Measurements from ENCODE around the gene PTGR3. TPM values are rescaled to one million over a fixed set of nuclear protein-coding genes. Genes with fewer than 3 reads are reported as not detected.

The PTGR3 gene
- total RNA-seq, 5 donors from 2014 or later (not counting 1 experiment from before 2014, with no cell fraction given), result 32.8 to 44.1 (median 36.5) TPM

DNA sequence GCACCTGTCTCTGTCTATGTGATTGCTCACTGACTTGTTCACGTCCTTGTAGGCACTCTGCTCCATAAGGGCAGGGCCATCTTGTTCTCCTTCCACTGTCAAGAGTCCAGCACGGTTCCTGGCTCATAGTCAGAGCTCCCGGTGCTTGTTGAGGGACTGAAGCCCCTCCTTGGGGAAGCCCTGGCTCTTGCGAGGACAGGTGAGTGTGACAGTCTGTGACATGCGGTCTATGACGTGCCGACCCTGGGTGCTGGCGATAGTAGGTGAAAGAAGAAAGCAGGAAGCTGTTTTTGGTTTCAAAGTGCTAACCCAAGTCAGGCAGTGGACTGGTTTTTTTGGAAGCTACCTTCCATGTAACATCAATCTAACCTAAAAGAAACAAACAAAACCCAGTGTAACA is 20.5 kb upstream of the PTGR3 start:
- Mint-ChIP-seq H3K27me3 (no peaks in the 10 kb centered on the region), H3K9me3 (no peaks in the 10 kb centered on the region), H3K27ac (peak overlapping the region in 1 of 2 donors; percentile 17), H3K4me1 (peaks cover 60 to 77% (median 75%) of the 10 kb centered on the region in 3 donors), H3K4me3 (no peak overlapping the region), H3K36me3 (peaks cover 10% of the 10 kb centered on the region)
- H3K27me3 ChIP-seq (replicated peaks in 1 of 2; ENCODE audit: control insufficient read depth in 2 of 2, extremely low read depth in 1 of 2, insufficient read depth in 2 of 2, low read length in 1 of 2), result no peaks in the 10 kb centered on the region
- ChIA-PET POLR2A (interaction anchor here in 1 of 2 donors (0.6 kb wide), 1 partner anchor 22 kb away, joined by 3 read pairs; no protein-coding TSS in a partner anchor), CTCF (interaction anchor here in 1 of 2 donors (1.0 to 1.3 kb wide), 2 partner anchors 13 to 19 kb away, joined by 3 to 6 read pairs; partner anchors contain the start of gene TSHZ1)
- ATAC-seq (replicated peaks in 1 of 4) (no peak), DNase-seq (peak in 1 of 35 experiments; percentile 44)
- H3K9me3 ChIP-seq, result no peaks in the 10 kb centered on the region
- H3K4me1 ChIP-seq (ENCODE audit: control insufficient read depth in 1 of 2, extremely low read depth in 1 of 2, insufficient read depth in 2 of 2, low read length in 2 of 2), result peaks cover 14 to 32% of the 10 kb centered on the region in 2 experiments
- no peak overlapping the region for H3K27ac ChIP-seq (ENCODE audit: low read length)
- no peak overlapping the region for H3K4me3 ChIP-seq (ENCODE audit: control insufficient read depth in 1 of 2, extremely low read depth in 1 of 2, low read length in 1 of 2)
- WGBS (ENCODE audit: insufficient coverage), result 82% methylated on average over 3 of the region's 8 CpGs
- H3K36me3 ChIP-seq (ENCODE audit: control insufficient read depth in 2 of 2, extremely low read depth in 1 of 2, insufficient read depth in 1 of 2, low read length in 1 of 2), result peaks cover 0 to 3% of the 10 kb centered on the region in 2 donors

DNA sequence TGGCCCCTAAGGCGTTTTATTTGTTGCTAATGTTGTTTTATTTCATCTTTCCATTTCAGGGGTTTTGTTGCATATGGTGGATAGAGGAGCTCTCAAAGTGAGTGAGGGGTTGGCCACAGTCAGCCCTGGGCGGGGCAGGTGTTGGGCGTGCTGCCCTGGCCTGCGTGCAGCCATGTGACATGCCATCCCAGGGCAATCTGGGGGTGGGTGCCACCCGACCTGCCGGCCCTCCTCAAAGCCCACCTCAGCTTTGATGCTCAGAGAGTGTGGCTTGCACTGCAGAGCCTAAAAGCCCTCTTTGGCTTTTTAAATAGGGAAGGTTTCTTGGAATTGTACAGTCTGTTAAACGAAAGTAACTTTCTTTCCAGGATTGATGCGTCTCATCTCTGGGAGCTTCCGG is 20.0 kb upstream of the PTGR3 start:
- Mint-ChIP-seq H3K36me3 (peaks cover 10% of the 10 kb centered on the region), H3K9me3 (no peaks in the 10 kb centered on the region), H3K27me3 (no peaks in the 10 kb centered on the region), H3K4me1 (peaks cover 60 to 78% (median 77%) of the 10 kb centered on the region in 3 donors), H3K27ac (no peak overlapping the region), H3K4me3 (no peak overlapping the region)
- no peak overlapping the region for H3K27ac ChIP-seq (ENCODE audit: low read length)
- 92% methylated on average over 6 of the region's 9 CpGs for WGBS (ENCODE audit: insufficient coverage)
- ChIA-PET CTCF (interaction anchor here in 1 of 2 donors (0.7 kb wide), 1 partner anchor 17 kb away, joined by 3 read pairs; no protein-coding TSS in a partner anchor), POLR2A (interaction anchor here in 1 of 2 donors (0.6 kb wide), 1 partner anchor 22 kb away, joined by 3 read pairs; no protein-coding TSS in a partner anchor)
- ATAC-seq (replicated peaks in 1 of 4) (no peak), DNase-seq (no peak)
- H3K4me3 ChIP-seq (ENCODE audit: control insufficient read depth in 1 of 2, extremely low read depth in 1 of 2, low read length in 1 of 2), result no peak overlapping the region
- H3K4me1 ChIP-seq (ENCODE audit: control insufficient read depth in 1 of 2, extremely low read depth in 1 of 2, insufficient read depth in 2 of 2, low read length in 2 of 2), result peaks cover 14 to 32% of the 10 kb centered on the region in 2 experiments
- H3K36me3 ChIP-seq (ENCODE audit: control insufficient read depth in 2 of 2, extremely low read depth in 1 of 2, insufficient read depth in 1 of 2, low read length in 1 of 2), result peaks cover 0 to 3% of the 10 kb centered on the region in 2 donors
- no peaks in the 10 kb centered on the region for H3K27me3 ChIP-seq (replicated peaks in 1 of 2; ENCODE audit: control insufficient read depth in 2 of 2, extremely low read depth in 1 of 2, insufficient read depth in 2 of 2, low read length in 1 of 2)
- H3K9me3 ChIP-seq, result no peaks in the 10 kb centered on the region

DNA sequence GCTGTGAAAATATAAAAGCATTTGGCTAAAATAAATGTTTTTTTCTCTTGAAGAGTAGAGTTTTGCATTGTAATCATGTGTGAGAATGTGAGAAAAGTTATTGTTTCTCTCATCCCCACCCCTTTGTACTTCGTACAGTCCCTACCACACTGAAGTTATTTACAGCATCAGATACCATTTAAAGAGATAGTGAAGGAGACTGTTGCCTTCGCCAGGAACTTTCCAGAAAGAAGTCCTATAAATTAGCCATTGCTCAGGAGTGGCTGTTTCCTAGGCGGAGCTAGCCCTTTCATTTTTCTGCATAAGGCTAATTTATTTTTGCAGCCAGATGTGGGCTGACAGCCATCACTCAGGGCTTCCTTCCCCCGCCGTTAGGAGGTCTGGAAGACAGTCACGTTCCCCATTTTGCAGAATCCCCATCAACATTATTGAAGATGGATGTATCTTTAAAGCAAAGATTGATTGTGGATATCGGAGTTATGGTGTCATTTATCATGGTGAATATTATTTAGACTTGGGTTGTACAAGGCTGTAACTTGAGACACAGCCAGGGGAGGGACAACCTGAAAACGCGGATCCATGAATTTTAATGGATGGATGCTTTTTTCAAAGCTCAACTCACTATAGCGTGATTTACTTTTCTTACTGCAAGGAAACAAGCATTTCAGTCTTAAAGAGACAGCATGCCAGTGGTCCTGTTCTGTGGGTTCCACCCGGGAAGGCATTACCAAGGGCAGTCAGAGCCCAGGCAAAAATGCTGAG is 18.8 kb upstream of the PTGR3 start:
- peaks cover 70 to 79% (median 77%) of the 10 kb centered on the region in 3 donors for H3K4me1 Mint-ChIP-seq
- peak overlapping the region in 1 of 3 donors; percentile 61 for H3K4me3 Mint-ChIP-seq
- Histone ChIP-seq H3K4me1 (ENCODE audit: control insufficient read depth in 1 of 2, extremely low read depth in 1 of 2, insufficient read depth in 2 of 2, low read length in 2 of 2) (peaks cover 16 to 34% of the 10 kb centered on the region in 2 experiments), H3K4me3 (ENCODE audit: control insufficient read depth in 1 of 2, extremely low read depth in 1 of 2, low read length in 1 of 2) (no peak overlapping the region), H3K27ac (ENCODE audit: low read length) (no peak overlapping the region), H3K9me3 (no peaks in the 10 kb centered on the region), H3K36me3 (ENCODE audit: control insufficient read depth in 2 of 2, extremely low read depth in 1 of 2, insufficient read depth in 1 of 2, low read length in 1 of 2) (peaks cover 0 to 3% of the 10 kb centered on the region in 2 donors), H3K27me3 (replicated peaks in 1 of 2; ENCODE audit: control insufficient read depth in 2 of 2, extremely low read depth in 1 of 2, insufficient read depth in 2 of 2, low read length in 1 of 2) (no peaks in the 10 kb centered on the region)
- no peaks in the 10 kb centered on the region for H3K9me3 Mint-ChIP-seq
- H3K27me3 Mint-ChIP-seq, result no peaks in the 10 kb centered on the region
- H3K27ac Mint-ChIP-seq, result peak overlapping the region; percentile 19 to 36
- WGBS (ENCODE audit: insufficient coverage), result 94% methylated on average over 5 of the region's 11 CpGs
- ATAC-seq (replicated peaks in 1 of 4) (no peak), DNase-seq (no peak)
- peaks cover 10% of the 10 kb centered on the region for H3K36me3 Mint-ChIP-seq
- ChIA-PET CTCF (no interaction called here), POLR2A (no interaction called here)

DNA sequence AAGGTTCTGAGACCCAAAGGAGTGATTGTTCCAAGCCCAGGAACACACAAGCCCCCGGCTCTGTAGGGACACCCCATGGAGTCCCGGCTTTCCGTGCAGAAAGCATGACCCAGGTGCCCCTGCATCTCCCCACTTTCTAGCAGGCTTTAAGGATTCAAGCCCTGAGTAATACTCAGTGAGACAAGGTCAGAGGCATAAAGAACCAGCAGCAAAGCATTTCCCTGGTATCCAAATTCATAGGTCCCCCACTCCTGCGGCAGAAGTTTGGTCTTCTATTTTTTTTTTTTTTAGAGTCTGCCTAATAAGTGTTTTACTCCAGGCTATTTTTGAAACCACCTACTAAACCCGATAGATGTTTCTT is 18.0 kb upstream of the PTGR3 start:
- DNase-seq, result no peak
- Histone ChIP-seq H3K4me3 (ENCODE audit: control insufficient read depth in 1 of 2, extremely low read depth in 1 of 2, low read length in 1 of 2) (peak overlapping the region in 1 of 2 donors; percentile 15), H3K36me3 (ENCODE audit: control insufficient read depth in 2 of 2, extremely low read depth in 1 of 2, insufficient read depth in 1 of 2, low read length in 1 of 2) (peaks cover 0 to 3% of the 10 kb centered on the region in 2 donors), H3K27ac (ENCODE audit: low read length) (no peak overlapping the region), H3K4me1 (ENCODE audit: control insufficient read depth in 1 of 2, extremely low read depth in 1 of 2, insufficient read depth in 2 of 2, low read length in 2 of 2) (peaks cover 16 to 34% of the 10 kb centered on the region in 2 experiments), H3K9me3 (no peaks in the 10 kb centered on the region), H3K27me3 (replicated peaks in 1 of 2; ENCODE audit: control insufficient read depth in 2 of 2, extremely low read depth in 1 of 2, insufficient read depth in 2 of 2, low read length in 1 of 2) (no peaks in the 10 kb centered on the region)
- Mint-ChIP-seq H3K4me3 (peak overlapping the region; percentile 32 to 61 (median 53)), H3K9me3 (no peaks in the 10 kb centered on the region), H3K4me1 (peaks cover 74 to 82% (median 79%) of the 10 kb centered on the region in 3 donors), H3K27ac (peak overlapping the region; percentile 19 to 84), H3K36me3 (peaks cover 10% of the 10 kb centered on the region), H3K27me3 (no peaks in the 10 kb centered on the region)
- ChIA-PET POLR2A (no interaction called here), CTCF (no interaction called here)
- no peak for ATAC-seq (replicated peaks in 1 of 4)
- 100% methylated on average over 2 of the region's 5 CpGs for WGBS (ENCODE audit: insufficient coverage)

DNA sequence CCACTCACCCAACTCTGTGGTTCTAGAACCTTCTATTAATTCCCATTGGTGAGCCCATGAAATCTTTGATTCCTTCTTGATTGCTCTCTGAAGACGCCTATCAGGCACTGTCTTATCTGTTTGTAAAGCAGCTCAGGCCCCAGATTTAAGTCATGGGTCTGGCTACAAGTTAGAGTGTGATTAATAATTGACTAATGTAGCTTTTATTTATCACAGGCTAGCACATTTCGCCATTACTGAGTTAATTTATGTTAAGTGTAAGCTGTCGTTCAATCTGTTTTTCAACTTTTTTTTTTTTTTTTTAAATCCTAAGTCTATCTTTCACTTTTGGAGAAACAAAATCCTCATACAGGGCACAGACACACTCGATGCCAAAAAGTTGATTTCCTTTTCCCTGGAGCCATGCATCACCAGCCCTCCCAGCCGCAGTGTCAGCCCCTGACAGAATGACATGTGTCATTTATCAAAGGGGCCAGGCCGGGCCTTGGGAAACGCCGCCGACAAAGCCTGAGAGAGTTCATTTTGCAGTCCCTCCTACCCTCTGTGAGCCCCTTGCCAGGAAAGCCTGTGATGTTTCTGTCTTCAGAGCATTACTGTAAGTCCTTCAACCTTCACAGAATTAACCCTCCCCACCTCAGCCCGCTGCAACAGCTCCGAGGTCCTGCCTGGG is 17.5 kb upstream of the PTGR3 start:
- H3K4me1 Mint-ChIP-seq, result peaks cover 79 to 86% (median 84%) of the 10 kb centered on the region in 3 donors
- peak overlapping the region in 1 of 2 donors; percentile 15 for H3K4me3 ChIP-seq (ENCODE audit: control insufficient read depth in 1 of 2, extremely low read depth in 1 of 2, low read length in 1 of 2)
- no peak for DNase-seq
- H3K9me3 ChIP-seq, result no peaks in the 10 kb centered on the region
- H3K27me3 ChIP-seq (replicated peaks in 1 of 2; ENCODE audit: control insufficient read depth in 2 of 2, extremely low read depth in 1 of 2, insufficient read depth in 2 of 2, low read length in 1 of 2), result no peaks in the 10 kb centered on the region
- peaks cover 18 to 34% of the 10 kb centered on the region in 2 experiments for H3K4me1 ChIP-seq (ENCODE audit: control insufficient read depth in 1 of 2, extremely low read depth in 1 of 2, insufficient read depth in 2 of 2, low read length in 2 of 2)
- H3K4me3 Mint-ChIP-seq, result peak overlapping the region; percentile 32 to 61 (median 53)
- peaks cover 0 to 3% of the 10 kb centered on the region in 2 donors for H3K36me3 ChIP-seq (ENCODE audit: control insufficient read depth in 2 of 2, extremely low read depth in 1 of 2, insufficient read depth in 1 of 2, low read length in 1 of 2)
- ChIA-PET POLR2A (interaction anchor here in 1 of 2 donors (0.6 kb wide), 1 partner anchor 14 kb away, joined by 3 read pairs; no protein-coding TSS in a partner anchor), CTCF (interaction anchor here (0.6 kb wide), 2 partner anchors 20 to 39 kb away, joined by 3 read pairs; no protein-coding TSS in a partner anchor)
- peak in 2 of 4 experiments; percentile 29 to 44 for ATAC-seq (replicated peaks in 1 of 4)
- 69% methylated on average over 4 of the region's 11 CpGs for WGBS (ENCODE audit: insufficient coverage)
- no peak overlapping the region for H3K27ac ChIP-seq (ENCODE audit: low read length)
- peak overlapping the region; percentile 19 to 84 for H3K27ac Mint-ChIP-seq
- H3K27me3 Mint-ChIP-seq, result no peaks in the 10 kb centered on the region
- no peaks in the 10 kb centered on the region for H3K9me3 Mint-ChIP-seq
- H3K36me3 Mint-ChIP-seq, result peaks cover 10% of the 10 kb centered on the region

DNA sequence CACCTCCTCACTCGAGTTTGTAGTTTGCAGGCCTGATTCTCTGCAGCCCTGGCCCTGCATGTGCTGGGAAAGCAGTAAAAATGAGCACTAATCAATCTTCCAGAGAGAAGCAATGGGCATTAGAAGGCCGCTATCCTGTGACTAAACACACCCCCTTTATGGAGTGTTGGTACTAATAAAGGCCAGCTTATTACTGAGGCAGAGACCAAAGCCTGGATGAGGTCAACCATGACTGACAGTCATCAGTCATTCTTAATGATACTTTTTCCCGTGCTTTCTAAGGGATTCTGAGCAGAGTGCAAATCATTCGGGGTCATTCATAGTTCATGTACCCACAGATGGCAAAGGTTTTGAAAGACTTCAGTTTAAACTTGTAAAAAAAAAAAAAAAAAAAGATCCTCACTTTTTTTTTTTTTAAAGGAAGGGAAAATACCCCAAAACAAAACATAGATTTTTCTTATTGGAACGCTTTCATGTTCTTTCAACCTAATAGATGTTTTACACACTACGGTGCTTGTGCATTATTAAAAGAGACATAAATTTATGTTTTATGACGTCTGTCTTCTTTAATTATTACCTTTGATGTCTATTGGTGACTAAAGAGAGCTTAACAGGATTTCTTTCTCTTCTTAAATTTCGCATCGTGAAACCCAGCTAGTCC is 14.9 kb upstream of the PTGR3 start:
- no peak for ATAC-seq (replicated peaks in 1 of 4)
- no peak overlapping the region for H3K27ac ChIP-seq (ENCODE audit: low read length)
- H3K27me3 Mint-ChIP-seq, result no peaks in the 10 kb centered on the region
- no peak overlapping the region for H3K4me3 ChIP-seq (ENCODE audit: control insufficient read depth in 1 of 2, extremely low read depth in 1 of 2, low read length in 1 of 2)
- ChIA-PET CTCF (interaction anchor here in 1 of 2 donors (0.7 kb wide), 1 partner anchor 592 kb away, joined by 4 read pairs; no protein-coding TSS in a partner anchor), POLR2A (no interaction called here)
- peaks cover 82 to 91% (median 84%) of the 10 kb centered on the region in 3 donors for H3K4me1 Mint-ChIP-seq
- peak overlapping the region in 1 of 2 donors; percentile 55 for H3K27ac Mint-ChIP-seq
- H3K9me3 ChIP-seq, result no peaks in the 10 kb centered on the region
- WGBS (ENCODE audit: insufficient coverage), result no CpG with 5 or more reads among the region's 9 CpGs
- H3K36me3 Mint-ChIP-seq, result no peaks in the 10 kb centered on the region
- H3K36me3 ChIP-seq (ENCODE audit: control insufficient read depth in 2 of 2, extremely low read depth in 1 of 2, insufficient read depth in 1 of 2, low read length in 1 of 2), result no peaks in the 10 kb centered on the region
- H3K4me1 ChIP-seq (ENCODE audit: control insufficient read depth in 1 of 2, extremely low read depth in 1 of 2, insufficient read depth in 2 of 2, low read length in 2 of 2), result peaks cover 18 to 19% of the 10 kb centered on the region in 2 experiments
- H3K27me3 ChIP-seq (replicated peaks in 1 of 2; ENCODE audit: control insufficient read depth in 2 of 2, extremely low read depth in 1 of 2, insufficient read depth in 2 of 2, low read length in 1 of 2), result no peaks in the 10 kb centered on the region
- no peaks in the 10 kb centered on the region for H3K9me3 Mint-ChIP-seq
- H3K4me3 Mint-ChIP-seq, result no peak overlapping the region
- DNase-seq, result no peak
